HL-60 (cell line): ENCODE data around the gene TOP2B.

Experiments
- GABPA ChIP-seq: IDR thresholded peaks from 2 replicates; pipeline ENCODE4 v1.6.1; 2012; ENCODE audit warnings: low read depth
- POLR2AphosphoS5 ChIP-seq: IDR thresholded peaks from 2 replicates; pipeline ENCODE4 v1.6.1; 2012; ENCODE audit warnings: low read depth
- TF ChIP-seq, protein P1 (sequence below): IDR thresholded peaks from one replicate; pipeline ENCODE4 v1.5.1; 2011; ENCODE audit warnings: low read length, control low read depth, inconsistent platforms; ENCODE audit not compliant: insufficient read depth

DNA sequence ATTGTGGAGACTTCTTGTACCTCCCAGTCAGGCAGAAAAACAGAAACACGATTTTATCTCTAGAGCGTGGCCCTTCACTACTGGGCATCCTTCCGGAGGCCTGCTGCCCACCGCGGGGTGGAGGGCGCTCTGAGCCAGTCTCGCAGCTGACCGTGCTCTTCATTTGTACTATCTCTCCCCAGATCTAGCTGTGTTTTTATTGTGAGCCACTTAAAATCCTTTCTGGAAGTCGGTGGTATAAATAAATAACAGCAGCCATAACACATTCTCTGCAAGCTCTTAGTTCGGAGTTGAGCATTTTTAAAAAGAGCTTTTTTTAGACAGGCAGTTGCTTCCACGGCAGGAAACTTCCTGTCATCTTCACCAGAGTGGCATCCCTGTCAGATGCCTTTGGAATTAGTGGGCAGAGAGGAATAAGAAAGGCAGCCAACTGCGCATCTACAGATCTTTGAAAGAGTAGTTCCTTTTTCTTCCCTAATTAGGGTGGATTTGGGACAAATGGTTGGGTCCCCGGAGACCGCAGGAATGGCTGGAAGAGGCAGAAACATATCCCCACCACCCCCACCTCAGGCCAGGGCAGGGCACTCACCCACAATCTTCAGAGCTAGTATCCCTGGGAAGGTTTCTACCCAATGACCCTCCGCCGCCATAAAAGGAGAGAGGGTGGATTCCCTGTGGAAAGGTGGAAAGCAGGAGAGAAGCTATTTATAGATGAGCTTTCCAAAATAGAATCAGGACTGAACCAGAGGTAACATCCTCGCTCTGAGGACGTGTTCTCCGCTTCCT, 91.1 kb downstream of the TOP2B start:
- TF ChIP-seq, protein P1, sequence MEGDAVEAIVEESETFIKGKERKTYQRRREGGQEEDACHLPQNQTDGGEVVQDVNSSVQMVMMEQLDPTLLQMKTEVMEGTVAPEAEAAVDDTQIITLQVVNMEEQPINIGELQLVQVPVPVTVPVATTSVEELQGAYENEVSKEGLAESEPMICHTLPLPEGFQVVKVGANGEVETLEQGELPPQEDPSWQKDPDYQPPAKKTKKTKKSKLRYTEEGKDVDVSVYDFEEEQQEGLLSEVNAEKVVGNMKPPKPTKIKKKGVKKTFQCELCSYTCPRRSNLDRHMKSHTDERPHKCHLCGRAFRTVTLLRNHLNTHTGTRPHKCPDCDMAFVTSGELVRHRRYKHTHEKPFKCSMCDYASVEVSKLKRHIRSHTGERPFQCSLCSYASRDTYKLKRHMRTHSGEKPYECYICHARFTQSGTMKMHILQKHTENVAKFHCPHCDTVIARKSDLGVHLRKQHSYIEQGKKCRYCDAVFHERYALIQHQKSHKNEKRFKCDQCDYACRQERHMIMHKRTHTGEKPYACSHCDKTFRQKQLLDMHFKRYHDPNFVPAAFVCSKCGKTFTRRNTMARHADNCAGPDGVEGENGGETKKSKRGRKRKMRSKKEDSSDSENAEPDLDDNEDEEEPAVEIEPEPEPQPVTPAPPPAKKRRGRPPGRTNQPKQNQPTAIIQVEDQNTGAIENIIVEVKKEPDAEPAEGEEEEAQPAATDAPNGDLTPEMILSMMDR, result no peak
- TF ChIP-seq GABPA (no peak), POLR2AphosphoS5 (no peak)
